Measurements from ENCODE around the gene TCHP. TPM values are rescaled to one million over a fixed set of nuclear protein-coding genes. Genes with fewer than 3 reads are reported as not detected.

TCHP gene
- total RNA-seq, 1 donor: 8.7 TPM

GRCh38 chr12:109962398-109962797 is 62.3 kb downstream of the TCHP start:
- no peaks in the 10 kb centered on the region for H3K9me3 ChIP-seq (ENCODE audit: low read depth, low read length)
- TF ChIP-seq, protein P1, sequence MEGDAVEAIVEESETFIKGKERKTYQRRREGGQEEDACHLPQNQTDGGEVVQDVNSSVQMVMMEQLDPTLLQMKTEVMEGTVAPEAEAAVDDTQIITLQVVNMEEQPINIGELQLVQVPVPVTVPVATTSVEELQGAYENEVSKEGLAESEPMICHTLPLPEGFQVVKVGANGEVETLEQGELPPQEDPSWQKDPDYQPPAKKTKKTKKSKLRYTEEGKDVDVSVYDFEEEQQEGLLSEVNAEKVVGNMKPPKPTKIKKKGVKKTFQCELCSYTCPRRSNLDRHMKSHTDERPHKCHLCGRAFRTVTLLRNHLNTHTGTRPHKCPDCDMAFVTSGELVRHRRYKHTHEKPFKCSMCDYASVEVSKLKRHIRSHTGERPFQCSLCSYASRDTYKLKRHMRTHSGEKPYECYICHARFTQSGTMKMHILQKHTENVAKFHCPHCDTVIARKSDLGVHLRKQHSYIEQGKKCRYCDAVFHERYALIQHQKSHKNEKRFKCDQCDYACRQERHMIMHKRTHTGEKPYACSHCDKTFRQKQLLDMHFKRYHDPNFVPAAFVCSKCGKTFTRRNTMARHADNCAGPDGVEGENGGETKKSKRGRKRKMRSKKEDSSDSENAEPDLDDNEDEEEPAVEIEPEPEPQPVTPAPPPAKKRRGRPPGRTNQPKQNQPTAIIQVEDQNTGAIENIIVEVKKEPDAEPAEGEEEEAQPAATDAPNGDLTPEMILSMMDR (IDR thresholded peaks at IDR 0.05; ENCODE audit: extremely low read depth, low read depth, low read length): peak; percentile 13
- peak overlapping the region; percentile 95 for H3K27ac ChIP-seq (ENCODE audit: low read depth, low read length)
- peaks cover 49% of the 10 kb centered on the region for H3K36me3 ChIP-seq (ENCODE audit: insufficient read depth, low read length)
- H3K79me2 ChIP-seq (ENCODE audit: insufficient read depth, low read length): no peaks in the 10 kb centered on the region
- H2AFZ ChIP-seq (ENCODE audit: low read length): no peak overlapping the region
- H3K4me3 ChIP-seq (ENCODE audit: insufficient read depth, low read length): no peak overlapping the region
- H3K4me1 ChIP-seq (ENCODE audit: insufficient read depth, low read length): peaks cover 30% of the 10 kb centered on the region
- H4K20me1 ChIP-seq (ENCODE audit: insufficient read depth, low read length): no peaks in the 10 kb centered on the region
- no peaks in the 10 kb centered on the region for H3K27me3 ChIP-seq (ENCODE audit: insufficient read depth, low read length)
- peak overlapping the region; percentile 41 for H3K4me2 ChIP-seq (ENCODE audit: insufficient read depth, low read length)
- DNase-seq (ENCODE audit: insufficient read length, low spot score, missing footprints): peak; percentile 15

- H3K4me3 ChIP-seq (ENCODE audit: insufficient read depth, low read length): no peak overlapping the region
- TF ChIP-seq, protein P1 (IDR thresholded peaks at IDR 0.05; ENCODE audit: extremely low read depth, low read depth, low read length): no peak
- H2AFZ ChIP-seq (ENCODE audit: low read length): no peak overlapping the region
- DNase-seq (ENCODE audit: insufficient read length, low spot score, missing footprints): no peak
- H3K4me2 ChIP-seq (ENCODE audit: insufficient read depth, low read length): no peak overlapping the region
- H3K79me2 ChIP-seq (ENCODE audit: insufficient read depth, low read length): no peaks in the 10 kb centered on the region
- peak overlapping the region; percentile 95 for H3K27ac ChIP-seq (ENCODE audit: low read depth, low read length)
- H3K36me3 ChIP-seq (ENCODE audit: insufficient read depth, low read length): peaks cover 55% of the 10 kb centered on the region
- H3K4me1 ChIP-seq (ENCODE audit: insufficient read depth, low read length): peaks cover 30% of the 10 kb centered on the region
- no peaks in the 10 kb centered on the region for H3K27me3 ChIP-seq (ENCODE audit: insufficient read depth, low read length)
- H4K20me1 ChIP-seq (ENCODE audit: insufficient read depth, low read length): no peaks in the 10 kb centered on the region
- H3K9me3 ChIP-seq (ENCODE audit: low read depth, low read length): no peaks in the 10 kb centered on the region
Observed at GRCh38 chr12:109963330-109963729, 63.3 kb downstream of the TCHP start.

DNA sequence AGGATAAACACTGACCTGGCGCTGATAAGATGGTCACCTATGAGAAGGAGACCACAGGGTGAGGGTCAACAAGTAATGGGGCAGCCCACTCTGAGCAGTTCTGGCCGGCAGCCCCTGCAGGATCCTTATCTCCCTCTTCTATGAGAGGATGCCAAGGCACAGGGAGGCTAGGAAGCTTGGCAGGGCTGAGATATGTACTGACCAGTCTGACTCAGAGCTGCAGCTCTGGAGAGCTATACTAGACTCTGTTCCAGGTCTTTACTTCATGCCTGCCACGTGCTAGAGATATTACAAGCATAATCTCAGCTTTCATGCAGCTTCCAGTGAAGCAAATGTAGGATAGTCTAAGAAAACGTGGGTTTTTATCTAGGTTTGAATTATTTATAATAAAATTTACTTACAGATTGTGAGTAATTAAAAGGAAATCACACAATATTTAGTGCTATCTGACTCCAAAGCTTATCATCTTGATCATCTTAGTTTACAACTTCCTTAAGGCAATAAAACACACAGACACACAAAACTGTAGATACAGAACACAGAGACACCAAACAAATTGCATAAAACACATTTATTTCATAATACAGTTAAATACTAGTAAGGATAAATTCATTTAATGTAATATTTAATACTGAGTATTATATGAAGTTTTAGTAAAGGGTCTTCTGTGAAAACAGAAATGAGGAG is 63.8 kb downstream of the TCHP start:
- no peak overlapping the region for H3K4me3 ChIP-seq (ENCODE audit: insufficient read depth, low read length)
- TF ChIP-seq, protein P1 (IDR thresholded peaks at IDR 0.05; ENCODE audit: extremely low read depth, low read depth, low read length): no peak
- DNase-seq (ENCODE audit: insufficient read length, low spot score, missing footprints): peak; percentile 42
- no peaks in the 10 kb centered on the region for H3K9me3 ChIP-seq (ENCODE audit: low read depth, low read length)
- H4K20me1 ChIP-seq (ENCODE audit: insufficient read depth, low read length): no peaks in the 10 kb centered on the region
- H3K36me3 ChIP-seq (ENCODE audit: insufficient read depth, low read length): peaks cover 49% of the 10 kb centered on the region
- H3K27ac ChIP-seq (ENCODE audit: low read depth, low read length): peak overlapping the region; percentile 95
- H2AFZ ChIP-seq (ENCODE audit: low read length): no peak overlapping the region
- H3K79me2 ChIP-seq (ENCODE audit: insufficient read depth, low read length): no peaks in the 10 kb centered on the region
- peaks cover 30% of the 10 kb centered on the region for H3K4me1 ChIP-seq (ENCODE audit: insufficient read depth, low read length)
- no peaks in the 10 kb centered on the region for H3K27me3 ChIP-seq (ENCODE audit: insufficient read depth, low read length)
- no peak overlapping the region for H3K4me2 ChIP-seq (ENCODE audit: insufficient read depth, low read length)

DNA sequence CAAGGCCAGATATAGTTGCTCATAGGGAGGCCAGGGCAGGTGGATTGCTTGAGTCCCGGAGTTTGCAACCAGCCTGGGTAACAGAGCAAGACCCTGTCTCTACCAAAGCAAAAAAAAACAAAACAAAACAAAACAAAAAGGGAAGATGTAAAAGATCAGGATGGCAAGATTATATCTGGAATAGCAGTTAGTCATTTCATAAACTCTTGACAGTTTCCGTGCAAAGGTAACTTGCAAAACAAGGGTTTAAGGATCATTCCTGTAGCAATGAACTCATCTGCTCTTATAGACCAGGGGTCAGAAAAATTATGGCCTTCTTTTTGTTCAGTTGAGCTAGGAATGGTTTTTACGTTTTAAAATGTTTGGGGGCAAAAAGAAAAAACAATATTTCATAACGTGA is 66.5 kb downstream of the TCHP start:
- Histone ChIP-seq H2AFZ (ENCODE audit: low read length) (no peak overlapping the region), H3K4me1 (ENCODE audit: insufficient read depth, low read length) (peaks cover 24% of the 10 kb centered on the region), H3K9me3 (ENCODE audit: low read depth, low read length) (no peaks in the 10 kb centered on the region), H4K20me1 (ENCODE audit: insufficient read depth, low read length) (no peaks in the 10 kb centered on the region), H3K36me3 (ENCODE audit: insufficient read depth, low read length) (peaks cover 44% of the 10 kb centered on the region), H3K4me3 (ENCODE audit: insufficient read depth, low read length) (no peak overlapping the region), H3K79me2 (ENCODE audit: insufficient read depth, low read length) (no peaks in the 10 kb centered on the region), H3K4me2 (ENCODE audit: insufficient read depth, low read length) (no peak overlapping the region), H3K27me3 (ENCODE audit: insufficient read depth, low read length) (no peaks in the 10 kb centered on the region), H3K27ac (ENCODE audit: low read depth, low read length) (no peak overlapping the region)
- TF ChIP-seq, protein P1 (IDR thresholded peaks at IDR 0.05; ENCODE audit: extremely low read depth, low read depth, low read length): no peak
- DNase-seq (ENCODE audit: insufficient read length, low spot score, missing footprints): no peak

Data from osteoblast (primary cell).